CD14-positive monocyte (primary cell): ENCODE data around the gene SYNE1. TPM values are rescaled to one million over a fixed set of nuclear protein-coding genes. Genes with fewer than 3 reads are reported as not detected.

ENCODE experiments used
- DNase-seq, 3 donors: peaks; one replicate each; pipeline ENCODE4 v3.0.0-alpha.2; 2011 to 2022
- H2AFZ ChIP-seq: 2 replicates; pipeline ENCODE4 v1.6.0; 2012; ENCODE audit warnings: mild to moderate bottlenecking, low read depth, low read length, inconsistent platforms; ENCODE audit not compliant: insufficient read depth, poor library complexity, severe bottlenecking
- H3K27ac ChIP-seq, 2 donors: 1 replicate in 1 of 2; 2 replicates in 1 of 2; pipeline ENCODE4 v1.5.1; 2012 to 2013; ENCODE audit warnings: low read length in 2 of 2, control low read depth in 1 of 2, inconsistent platforms in 1 of 2, low read depth in 1 of 2, mild to moderate bottlenecking in 1 of 2
- H3K27me3 ChIP-seq, 2 donors: one replicate each; pipeline versions ENCODE4 v1.6.0 to v1.6.1; 2011 to 2013; ENCODE audit warnings: low read length in 2 of 2; ENCODE audit not compliant: control insufficient read depth in 2 of 2, insufficient read depth in 2 of 2
- H3K36me3 ChIP-seq, 2 donors: replicated peaks in 1 of 2; 1 replicate in 1 of 2; 2 replicates in 1 of 2; pipeline versions ENCODE4 v1.5.1 to v1.6.1; 2012 to 2013; ENCODE audit warnings: low read length in 2 of 2, control low read depth in 1 of 2, inconsistent platforms in 1 of 2, mild to moderate bottlenecking in 1 of 2; ENCODE audit not compliant: insufficient read depth in 2 of 2, control insufficient read depth in 1 of 2
- H3K4me1 ChIP-seq, 2 donors: 1 replicate in 1 of 2; 2 replicates in 1 of 2; pipeline versions ENCODE4 v1.5.1 to v1.6.1; 2012 to 2013; ENCODE audit warnings: low read length in 2 of 2, control low read depth in 1 of 2, inconsistent platforms in 1 of 2, mild to moderate bottlenecking in 1 of 2, moderate library complexity in 1 of 2; ENCODE audit not compliant: insufficient read depth in 2 of 2, control insufficient read depth in 1 of 2
- H3K4me2 ChIP-seq: replicated peaks from 2 replicates; pipeline ENCODE3; 2012; ENCODE audit warnings: low read length, moderate library complexity, mild to moderate bottlenecking; ENCODE audit not compliant: poor library complexity, severe bottlenecking; ENCODE audit errors: extremely low read depth
- H3K4me3 ChIP-seq, 3 experiments: fragments of 200-600 bp in 1 of 3; sonication (generic) in 1 of 3; replicated peaks in 1 of 3; 1 replicate in 2 of 3; 2 replicates in 1 of 3; pipeline ENCODE4 v1.5.1; 2011 to 2013; ENCODE audit warnings: low read length in 3 of 3, mild to moderate bottlenecking in 3 of 3, control low read depth in 2 of 3, low read depth in 2 of 3, inconsistent platforms in 1 of 3, moderate library complexity in 1 of 3
- H3K79me2 ChIP-seq: 2 replicates; pipeline ENCODE4 v1.6.0; 2012; ENCODE audit warnings: mild to moderate bottlenecking, control low read depth, inconsistent platforms, low read length, moderate library complexity; ENCODE audit not compliant: insufficient read depth
- H3K9ac ChIP-seq: 2 replicates; pipeline ENCODE4 v1.6.0; 2017; ENCODE audit warnings: low read length, mild to moderate bottlenecking; ENCODE audit not compliant: insufficient read depth, poor library complexity, severe bottlenecking
- H3K9me3 ChIP-seq, 2 donors: replicated peaks in 1 of 2; 1 replicate in 1 of 2; 2 replicates in 1 of 2; pipeline versions ENCODE4 v1.5.1 to v1.6.1; 2012 to 2013; ENCODE audit warnings: low read length in 2 of 2, control low read depth in 1 of 2; ENCODE audit not compliant: control insufficient read depth in 1 of 2, insufficient read depth in 1 of 2
- H4K20me1 ChIP-seq: 2 replicates; pipeline ENCODE4 v1.6.0; 2012; ENCODE audit warnings: mild to moderate bottlenecking, low read length, control low read depth, moderate library complexity; ENCODE audit not compliant: insufficient read depth
- H3K27ac Mint-ChIP-seq, 7 donors: one replicate each; pipeline ENCODE4 v1.8.0; 2020; ENCODE audit warnings: mild to moderate bottlenecking in 7 of 7, mixed read lengths in 7 of 7, moderate library complexity in 6 of 7, inconsistent platforms in 2 of 7
- H3K27me3 Mint-ChIP-seq, 3 donors: one replicate each; pipeline ENCODE4 v1.8.0; 2021 to 2022; ENCODE audit warnings: low read depth in 3 of 3, mild to moderate bottlenecking in 3 of 3, mixed read lengths in 3 of 3, moderate library complexity in 3 of 3, inconsistent platforms in 1 of 3
- H3K36me3 Mint-ChIP-seq, 2 donors: one replicate each; pipeline ENCODE4 v1.8.0; 2020; ENCODE audit warnings: mixed read lengths in 2 of 2, inconsistent platforms in 1 of 2, mild to moderate bottlenecking in 1 of 2
- H3K4me1 Mint-ChIP-seq: one replicate; pipeline ENCODE4 v1.8.0; 2020; ENCODE audit warnings: mild to moderate bottlenecking, mixed read lengths
- H3K4me3 Mint-ChIP-seq, 2 donors: one replicate each; pipeline ENCODE4 v1.8.0; 2020; ENCODE audit warnings: mild to moderate bottlenecking in 2 of 2, mixed read lengths in 2 of 2, moderate library complexity in 1 of 2
- H3K9me3 Mint-ChIP-seq, 7 donors: one replicate each; pipeline ENCODE4 v1.8.0; 2020 to 2022; ENCODE audit warnings: mixed read lengths in 7 of 7, mild to moderate bottlenecking in 6 of 7, moderate library complexity in 6 of 7, inconsistent platforms in 2 of 7
- WGBS: methylation state at CpG from one replicate; pipeline ENCODE4 v1.1.5; 2013; ENCODE audit warnings: missing lambda C conversion rate; ENCODE audit not compliant: insufficient coverage; 5-methylcytosine and 5-hydroxymethylcytosine counted together
- intact Hi-C, 2 donors: fragments of 100-400 bp; cut with micrococcal nuclease; formaldehyde crosslinking; loops; one replicate each; pipeline versions ENCODE4 v1.15.0 to v1.15.1; 2023
- polyA plus RNA-seq, 3 donors: library from polyadenylated mRNA; depleted of rRNA in 1 of 3; unstranded in 2 of 3; stranded (reverse) in 1 of 3; fragments of 300-500 nt in 2 of 3; fragments of >200 nt in 1 of 3; fragmentation: Illumina TruSeq in 2 of 3; gene quantifications; 1 replicate in 2 of 3; 2 replicates in 1 of 3; pipeline ENCODE4 v1.2.3, GENCODE V29; 2012 to 2021
- TF ChIP-seq, protein P1 (sequence below): fragments of 200-600 bp; IDR thresholded peaks from one replicate; pipeline ENCODE4 v1.8.0; 2022; ENCODE audit warnings: antibody characterized with exemption, mild to moderate bottlenecking

SYNE1 gene
- polyA plus RNA-seq, 3 donors: 3.7 to 24.5 (median 8.1) TPM

DNA sequence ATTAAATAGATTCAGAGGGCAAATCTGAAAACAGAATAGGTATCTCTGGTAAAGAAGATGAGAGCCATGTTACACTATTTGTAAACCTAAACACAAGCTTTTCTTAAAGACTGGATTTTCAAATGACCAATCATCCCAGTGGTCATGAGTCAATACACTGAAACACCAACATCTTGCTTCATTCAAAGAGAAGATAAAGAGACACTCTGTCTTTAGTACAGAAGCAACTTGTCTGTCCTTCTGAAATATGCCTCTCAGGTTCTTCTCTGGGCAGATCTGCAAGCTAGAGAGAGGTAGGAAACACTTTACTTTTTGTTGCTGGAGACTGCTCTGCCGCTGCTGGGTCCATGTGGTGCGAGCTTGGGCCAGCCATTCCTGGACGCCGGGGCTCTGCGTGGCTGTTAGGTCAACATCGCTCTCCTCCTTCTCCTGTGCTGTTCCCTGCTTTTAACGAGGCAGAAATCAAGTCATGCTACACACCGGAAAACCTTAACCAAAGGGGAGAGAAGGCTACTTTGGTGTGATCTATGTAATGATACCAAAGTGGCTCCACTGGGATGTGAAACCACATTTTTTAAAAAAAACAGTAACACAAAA lies 368.2 kb downstream of the SYNE1 start:
- Histone ChIP-seq H3K4me3 (no peak overlapping the region), H3K27me3 (no peaks in the 10 kb centered on the region), H3K79me2 (no peaks in the 10 kb centered on the region), H3K9me3 (no peaks in the 10 kb centered on the region), H3K4me1 (peaks cover 2 to 8% of the 10 kb centered on the region in 2 donors), H3K9ac (no peak overlapping the region), H3K27ac (no peak overlapping the region), H4K20me1 (no peaks in the 10 kb centered on the region), H3K36me3 (peaks cover 6 to 62% of the 10 kb centered on the region in 2 donors), H3K4me2 (no peak overlapping the region), H2AFZ (no peak overlapping the region)
- 98% methylated on average over 5 of the region's 8 CpGs for WGBS
- H3K27me3 Mint-ChIP-seq: no peaks in the 10 kb centered on the region
- no peak overlapping the region for H3K4me3 Mint-ChIP-seq
- intact Hi-C loops: no loop called here
- TF ChIP-seq, protein P1, sequence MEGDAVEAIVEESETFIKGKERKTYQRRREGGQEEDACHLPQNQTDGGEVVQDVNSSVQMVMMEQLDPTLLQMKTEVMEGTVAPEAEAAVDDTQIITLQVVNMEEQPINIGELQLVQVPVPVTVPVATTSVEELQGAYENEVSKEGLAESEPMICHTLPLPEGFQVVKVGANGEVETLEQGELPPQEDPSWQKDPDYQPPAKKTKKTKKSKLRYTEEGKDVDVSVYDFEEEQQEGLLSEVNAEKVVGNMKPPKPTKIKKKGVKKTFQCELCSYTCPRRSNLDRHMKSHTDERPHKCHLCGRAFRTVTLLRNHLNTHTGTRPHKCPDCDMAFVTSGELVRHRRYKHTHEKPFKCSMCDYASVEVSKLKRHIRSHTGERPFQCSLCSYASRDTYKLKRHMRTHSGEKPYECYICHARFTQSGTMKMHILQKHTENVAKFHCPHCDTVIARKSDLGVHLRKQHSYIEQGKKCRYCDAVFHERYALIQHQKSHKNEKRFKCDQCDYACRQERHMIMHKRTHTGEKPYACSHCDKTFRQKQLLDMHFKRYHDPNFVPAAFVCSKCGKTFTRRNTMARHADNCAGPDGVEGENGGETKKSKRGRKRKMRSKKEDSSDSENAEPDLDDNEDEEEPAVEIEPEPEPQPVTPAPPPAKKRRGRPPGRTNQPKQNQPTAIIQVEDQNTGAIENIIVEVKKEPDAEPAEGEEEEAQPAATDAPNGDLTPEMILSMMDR: no peak
- H3K9me3 Mint-ChIP-seq: peaks cover 0 to 3% (median 0%) of the 10 kb centered on the region in 7 donors
- H3K27ac Mint-ChIP-seq: peak overlapping the region in 1 of 7 donors; percentile 42
- H3K36me3 Mint-ChIP-seq: peaks cover 42 to 51% of the 10 kb centered on the region in 2 donors
- no peak for DNase-seq
- peaks cover 8% of the 10 kb centered on the region for H3K4me1 Mint-ChIP-seq

DNA sequence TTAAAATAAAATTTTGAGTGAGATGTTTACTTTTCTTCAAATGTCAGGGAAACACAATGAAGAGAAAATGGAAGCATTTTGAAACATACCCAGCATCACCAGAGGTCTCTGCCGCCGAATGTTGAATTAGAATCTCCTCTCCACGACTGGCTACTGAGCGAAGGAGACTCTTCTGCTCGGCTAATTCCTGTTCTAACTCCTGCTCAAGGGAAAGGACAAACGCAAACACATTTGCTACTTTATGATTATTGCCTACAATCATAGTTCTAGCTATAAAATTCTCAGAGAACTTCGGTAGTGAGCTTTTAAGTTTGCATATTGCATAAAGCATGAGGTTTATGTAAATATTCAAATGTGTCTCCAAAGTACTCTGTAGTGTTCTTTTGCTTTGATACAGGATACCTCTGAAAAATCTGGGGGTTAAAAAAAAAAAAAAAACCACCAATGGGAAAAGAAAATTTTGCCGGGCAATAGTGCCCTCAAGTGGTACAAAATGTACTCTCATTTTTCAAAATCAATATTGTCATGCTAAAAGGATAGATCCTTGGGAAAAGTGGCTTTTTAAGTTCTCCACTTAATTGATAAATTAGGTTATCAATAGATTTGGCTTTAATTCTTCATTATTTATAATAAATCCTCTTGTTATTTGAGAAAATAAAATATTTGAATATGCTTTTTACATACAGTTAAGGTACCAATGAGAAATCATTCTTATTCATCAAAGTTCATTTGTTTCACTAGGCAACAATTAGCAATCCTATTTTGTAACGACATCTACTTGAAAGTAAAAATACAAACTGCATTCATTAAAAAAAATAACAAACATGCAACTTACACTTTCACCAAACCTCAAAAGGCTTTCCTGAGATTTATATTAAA lies 369.0 kb downstream of the SYNE1 start:
- TF ChIP-seq, protein P1: peak; percentile 39
- peaks cover 8% of the 10 kb centered on the region for H3K4me1 Mint-ChIP-seq
- DNase-seq: no peak
- intact Hi-C loops: no loop called here
- H3K4me3 Mint-ChIP-seq: no peak overlapping the region
- no peaks in the 10 kb centered on the region for H3K27me3 Mint-ChIP-seq
- H3K4me1 ChIP-seq: peaks cover 2 to 8% of the 10 kb centered on the region in 2 donors
- WGBS: 100% methylated on average over 1 of the region's 9 CpGs
- peaks cover 40 to 54% of the 10 kb centered on the region in 2 donors for H3K36me3 Mint-ChIP-seq
- H3K9me3 ChIP-seq: peaks cover 0 to 3% of the 10 kb centered on the region in 2 donors
- no peaks in the 10 kb centered on the region for H3K27me3 ChIP-seq
- H2AFZ ChIP-seq: no peak overlapping the region
- no peaks in the 10 kb centered on the region for H4K20me1 ChIP-seq
- H3K4me2 ChIP-seq: no peak overlapping the region
- H3K36me3 ChIP-seq: peaks cover 5 to 64% of the 10 kb centered on the region in 2 donors
- H3K9ac ChIP-seq: no peak overlapping the region
- no peak overlapping the region for H3K27ac ChIP-seq
- H3K4me3 ChIP-seq: no peak overlapping the region
- H3K27ac Mint-ChIP-seq: no peak overlapping the region
- peaks cover 0 to 6% (median 2%) of the 10 kb centered on the region in 7 donors for H3K9me3 Mint-ChIP-seq
- no peaks in the 10 kb centered on the region for H3K79me2 ChIP-seq
